Sigmoid colon (tissue), 7 donors: Measurements from ENCODE around the gene CXCL5. TPM values are rescaled to one million over a fixed set of nuclear protein-coding genes. Genes with fewer than 3 reads are reported as not detected.

ENCODE experiments used
- DNase-seq: peaks from one replicate; pipeline ENCODE4 v3.0.0-alpha.2; 2019
- H3K27ac ChIP-seq, 4 donors: fragments of 200-600 bp; sonication (generic); one replicate each; pipeline ENCODE4 v1.5.1; 2016 to 2019; ENCODE audit warnings: mild to moderate bottlenecking in 1 of 4
- H3K27me3 ChIP-seq, 3 donors: fragments of 200-600 bp; sonication (generic); one replicate each; pipeline ENCODE4 v1.5.1; 2019; ENCODE audit warnings: mild to moderate bottlenecking in 1 of 3
- H3K36me3 ChIP-seq, 4 donors: fragments of 200-600 bp; sonication (generic); one replicate each; pipeline ENCODE4 v1.5.1; 2016 to 2019
- H3K4me1 ChIP-seq, 4 donors: fragments of 200-600 bp; sonication (generic); one replicate each; pipeline ENCODE4 v1.5.1; 2017 to 2019
- H3K4me3 ChIP-seq, 4 donors: fragments of 200-600 bp; sonication (generic); one replicate each; pipeline ENCODE4 v1.5.1; 2017 to 2019; ENCODE audit warnings: mild to moderate bottlenecking in 2 of 4, moderate library complexity in 1 of 4
- H3K9me3 ChIP-seq, 4 donors: fragments of 200-600 bp in 3 of 4; sonication (generic) in 3 of 4; one replicate each; pipeline versions ENCODE4 v1.5.1 to v1.6.1; 2013 to 2019
- EP300 ChIP-seq, 4 donors: sonication (generic); formaldehyde crosslinking; IDR thresholded peaks; one replicate each; pipeline ENCODE4 v1.6.1; 2017; ENCODE audit warnings: antibody characterized with exemption in 4 of 4
- POLR2A ChIP-seq, 2 donors: fragments of 450-650 bp; IDR thresholded peaks; one replicate each; pipeline ENCODE4 v1.6.1; 2016; ENCODE audit warnings: antibody characterized with exemption in 2 of 2, mild to moderate bottlenecking in 2 of 2, moderate library complexity in 2 of 2
- POLR2AphosphoS5 ChIP-seq, 4 donors: sonication (generic); formaldehyde crosslinking; IDR thresholded peaks; one replicate each; pipeline ENCODE4 v1.6.1; 2017; ENCODE audit warnings: antibody characterized with exemption in 4 of 4
- WGBS, 2 donors: extraction: QIAGEN DNeasy Blood & Tissue Kit; methylation state at CpG; one replicate each; pipeline ENCODE4 v1.1.7; 2013; 5-methylcytosine and 5-hydroxymethylcytosine counted together
- intact Hi-C: fragments of 100-400 bp; cut with DNase I; formaldehyde crosslinking; loops from one replicate; pipeline ENCODE4 v1.15.1; 2023
- polyA plus RNA-seq, 3 donors: library from polyadenylated mRNA; stranded (reverse); fragments of 200-250 nt; gene quantifications; one replicate each; pipeline ENCODE4 v1.2.3, GENCODE V29; 2013
- small RNA-seq, 3 donors: library from RNA; depleted of rRNA; stranded (forward); fragments of <200 nt; gene quantifications; one replicate each; pipeline ENCODE3, GENCODE V24; 2016
- total RNA-seq, 4 donors: library from RNA; depleted of rRNA; stranded (reverse); fragments of >200 nt; gene quantifications; one replicate each; pipeline ENCODE4 v1.1.0, GENCODE V29; 2016
- TF ChIP-seq, protein P1 (sequence below), 4 experiments: fragments of 450-650 bp in 3 of 4; fragments of 200-600 bp in 1 of 4; IDR thresholded peaks; one replicate each; pipeline ENCODE4 v1.5.1; 2016 to 2019; ENCODE audit warnings: antibody characterized with exemption in 4 of 4, mild to moderate bottlenecking in 3 of 4, moderate library complexity in 2 of 4
- donor health status: healthy with polysubstance abuse.
- donor health status: Bipolar disorder and iron deficiency.
- donor health status: healthy.

Gene CXCL5
- total and polyA plus RNA-seq, 7 donors: 0.83 to 0.92 TPM; not detected in 5

DNA sequence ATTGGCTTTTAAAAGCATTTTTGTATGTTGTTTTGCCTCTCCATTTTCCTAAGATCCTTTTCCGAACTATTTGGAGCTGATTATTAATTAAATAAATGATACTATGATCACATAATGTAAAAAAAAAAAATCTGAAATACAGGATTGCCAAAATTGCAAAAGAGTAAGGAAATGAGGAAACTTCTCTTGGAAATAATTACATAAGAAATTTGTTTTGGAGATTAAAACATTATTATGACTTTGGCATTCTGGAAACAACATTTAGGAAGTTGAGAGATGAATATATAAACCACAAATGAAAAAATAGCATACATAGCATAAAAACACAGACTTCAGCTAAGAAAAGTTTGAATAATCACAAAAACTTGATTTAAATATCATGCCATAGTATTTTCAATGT is 50.2 kb downstream of the CXCL5 start:
- DNase-seq: no peak
- no peaks in the 10 kb centered on the region for H3K9me3 ChIP-seq
- H3K36me3 ChIP-seq: no peaks in the 10 kb centered on the region
- WGBS, 2 donors: 92% methylated on average over 1 of the region's 1 CpG
- TF ChIP-seq, protein P1, sequence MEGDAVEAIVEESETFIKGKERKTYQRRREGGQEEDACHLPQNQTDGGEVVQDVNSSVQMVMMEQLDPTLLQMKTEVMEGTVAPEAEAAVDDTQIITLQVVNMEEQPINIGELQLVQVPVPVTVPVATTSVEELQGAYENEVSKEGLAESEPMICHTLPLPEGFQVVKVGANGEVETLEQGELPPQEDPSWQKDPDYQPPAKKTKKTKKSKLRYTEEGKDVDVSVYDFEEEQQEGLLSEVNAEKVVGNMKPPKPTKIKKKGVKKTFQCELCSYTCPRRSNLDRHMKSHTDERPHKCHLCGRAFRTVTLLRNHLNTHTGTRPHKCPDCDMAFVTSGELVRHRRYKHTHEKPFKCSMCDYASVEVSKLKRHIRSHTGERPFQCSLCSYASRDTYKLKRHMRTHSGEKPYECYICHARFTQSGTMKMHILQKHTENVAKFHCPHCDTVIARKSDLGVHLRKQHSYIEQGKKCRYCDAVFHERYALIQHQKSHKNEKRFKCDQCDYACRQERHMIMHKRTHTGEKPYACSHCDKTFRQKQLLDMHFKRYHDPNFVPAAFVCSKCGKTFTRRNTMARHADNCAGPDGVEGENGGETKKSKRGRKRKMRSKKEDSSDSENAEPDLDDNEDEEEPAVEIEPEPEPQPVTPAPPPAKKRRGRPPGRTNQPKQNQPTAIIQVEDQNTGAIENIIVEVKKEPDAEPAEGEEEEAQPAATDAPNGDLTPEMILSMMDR (IDR thresholded peaks at IDR 0.05): no peak
- TF ChIP-seq EP300 (IDR thresholded peaks at IDR 0.05) (no peak), POLR2AphosphoS5 (IDR thresholded peaks at IDR 0.05) (no peak), POLR2A (IDR thresholded peaks at IDR 0.05) (no peak)
- H3K4me3 ChIP-seq: no peak overlapping the region
- H3K27me3 ChIP-seq: peaks cover 0 to 17% (median 6%) of the 10 kb centered on the region in 3 donors
- intact Hi-C loops: no loop called here
- H3K4me1 ChIP-seq: peaks cover 0 to 12% (median 10%) of the 10 kb centered on the region in 4 donors
- H3K27ac ChIP-seq: no peak overlapping the region

DNA sequence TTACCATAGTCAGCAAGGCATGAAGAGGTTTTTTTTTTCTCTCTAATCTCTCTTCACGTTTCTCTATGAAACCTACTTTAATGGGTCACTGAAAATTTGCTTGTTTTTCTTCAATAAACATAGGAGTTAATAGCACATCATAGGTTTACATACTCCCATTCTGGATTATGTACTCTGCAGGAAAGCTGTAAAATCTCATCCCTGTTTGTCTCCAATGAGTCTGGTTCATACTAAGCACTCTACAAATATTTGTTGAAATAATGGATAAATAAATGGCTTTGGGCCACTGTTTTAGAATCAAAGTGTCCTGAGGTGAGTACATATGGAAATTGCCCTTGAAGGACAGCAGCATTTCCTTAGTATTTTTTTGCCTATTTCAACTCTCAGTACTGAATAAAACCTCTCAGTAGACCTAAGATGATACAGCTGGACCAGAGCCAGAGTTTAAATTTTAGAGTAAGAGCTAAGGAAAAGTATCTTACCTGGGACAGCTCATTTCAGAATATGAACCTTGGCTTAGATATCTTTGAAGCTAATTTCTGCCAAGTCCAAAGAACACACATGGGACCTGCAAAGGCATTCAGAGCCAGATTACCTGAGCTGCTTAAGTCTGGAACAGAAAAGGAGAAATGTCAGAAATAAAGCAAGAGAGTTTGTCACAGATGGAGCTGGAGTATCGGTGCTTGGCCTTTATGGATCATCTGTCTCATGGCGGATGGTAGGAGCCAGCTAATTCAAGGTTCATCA is 51.1 kb downstream of the CXCL5 start:
- H3K27ac ChIP-seq: no peak overlapping the region
- intact Hi-C loops: no loop called here
- WGBS, 2 donors: 64 to 78% methylated on average over 3 of the region's 3 CpGs
- DNase-seq: no peak
- TF ChIP-seq POLR2A (IDR thresholded peaks at IDR 0.05): no peak
- TF ChIP-seq, protein P1 (IDR thresholded peaks at IDR 0.05): no peak
- no peak for TF ChIP-seq POLR2AphosphoS5 (IDR thresholded peaks at IDR 0.05)
- no peak for TF ChIP-seq EP300 (IDR thresholded peaks at IDR 0.05)
- H3K27me3 ChIP-seq: peaks cover 0 to 18% (median 6%) of the 10 kb centered on the region in 3 donors
- H3K4me3 ChIP-seq: no peak overlapping the region
- H3K9me3 ChIP-seq: no peaks in the 10 kb centered on the region
- H3K36me3 ChIP-seq: no peaks in the 10 kb centered on the region
- peaks cover 0 to 12% (median 10%) of the 10 kb centered on the region in 4 donors for H3K4me1 ChIP-seq

DNA sequence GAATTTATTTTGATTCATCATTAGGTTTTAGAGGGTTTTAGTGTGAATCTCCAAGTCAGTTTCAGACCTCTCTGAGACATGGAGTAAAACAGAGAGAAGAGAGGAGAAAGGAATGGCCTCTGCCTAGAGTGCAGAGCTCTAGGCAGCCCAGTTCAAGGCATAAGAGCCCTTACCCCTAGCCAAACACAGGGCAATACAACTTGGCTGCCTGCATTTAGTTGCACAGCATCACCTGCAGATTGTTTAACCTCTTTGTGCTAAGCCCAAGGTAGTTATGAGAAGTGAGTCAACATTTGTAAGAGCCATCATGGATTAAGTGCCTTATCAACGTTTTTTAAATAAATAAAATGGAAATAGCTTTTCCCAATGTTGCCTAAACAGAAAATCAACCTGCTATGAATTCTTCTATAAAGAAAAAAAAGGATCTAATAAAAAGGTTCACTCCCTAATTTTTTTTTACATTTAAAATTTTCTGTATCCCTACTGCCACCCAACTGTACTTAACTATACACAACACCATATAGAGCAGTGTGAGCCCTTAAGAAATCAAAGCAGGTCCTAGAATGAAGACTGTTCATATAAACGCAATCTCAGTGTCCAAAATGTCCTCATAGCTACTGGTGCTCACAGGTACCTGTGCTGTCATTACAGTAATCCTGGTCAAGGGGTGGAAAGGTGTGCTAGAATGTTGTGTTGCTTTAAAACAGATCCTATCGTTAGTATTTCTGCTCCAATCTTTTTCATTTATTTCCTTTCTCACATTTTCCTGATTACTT is 52.6 kb downstream of the CXCL5 start:
- no peak overlapping the region for H3K4me3 ChIP-seq
- peaks cover 0 to 12% (median 10%) of the 10 kb centered on the region in 4 donors for H3K4me1 ChIP-seq
- no peak overlapping the region for H3K27ac ChIP-seq
- H3K27me3 ChIP-seq: peaks cover 0 to 18% (median 6%) of the 10 kb centered on the region in 3 donors
- no peaks in the 10 kb centered on the region for H3K36me3 ChIP-seq
- intact Hi-C loops: no loop called here
- no peaks in the 10 kb centered on the region for H3K9me3 ChIP-seq
- TF ChIP-seq POLR2AphosphoS5 (IDR thresholded peaks at IDR 0.05): no peak
- TF ChIP-seq, protein P1 (IDR thresholded peaks at IDR 0.05): no peak
- TF ChIP-seq EP300 (IDR thresholded peaks at IDR 0.05): no peak
- no peak for TF ChIP-seq POLR2A (IDR thresholded peaks at IDR 0.05)
- no peak for DNase-seq
- 67 to 81% methylated on average over 3 of the region's 3 CpGs for WGBS, 2 donors

Small RNAs within 50 kb of the gene (small RNA-seq; reads per million reads assigned to genes)
- 0 reads per million in 3 donors for gene RN7SL218P

Other genes starting within 250 kb of the CXCL5 start
- 1 to 10 TPM in 1 of 4 donors, under 1 TPM in 2, not detected in 1; 0.33 to 9.6 (median 0.95) TPM for gene CXCL6, start 162.0 kb downstream of the CXCL5 start, total RNA-seq
- 1 to 10 TPM in 1 of 3 donors, under 1 TPM in 1, not detected in 1; 0.60 to 1.5 TPM for gene CXCL6, start 162.0 kb downstream of the CXCL5 start, polyA plus RNA-seq
- gene PF4V1, start 145.4 kb downstream of the CXCL5 start, total RNA-seq: not detected
- not detected for gene PF4V1, start 145.4 kb downstream of the CXCL5 start, polyA plus RNA-seq
- gene CXCL1, start 129.3 kb downstream of the CXCL5 start, total RNA-seq: 1 to 10 TPM; 1.5 to 6.8 (median 4.0) TPM
- 100 to 1,000 TPM in 1 of 3 donors, 10 to 100 TPM in 2; 13.2 to 222 (median 16.0) TPM for gene CXCL1, start 129.3 kb downstream of the CXCL5 start, polyA plus RNA-seq
- gene PF4, start 16.6 kb downstream of the CXCL5 start, total RNA-seq: 1 to 10 TPM in 1 of 4 donors, not detected in 3; 3.0 TPM
- gene PF4, start 16.6 kb downstream of the CXCL5 start, polyA plus RNA-seq: 10 to 100 TPM in 1 of 3 donors, not detected in 2; 14.7 TPM
- not detected for gene PPBP, start 10.5 kb downstream of the CXCL5 start, total RNA-seq
- under 1 TPM in 1 of 3 donors, not detected in 2; 0.38 TPM for gene PPBP, start 10.5 kb downstream of the CXCL5 start, polyA plus RNA-seq
- gene CXCL3, start 40.0 kb upstream of the CXCL5 start, total RNA-seq: 1 to 10 TPM in 1 of 4 donors, not detected in 3; 4.8 TPM
- gene CXCL3, start 40.0 kb upstream of the CXCL5 start, polyA plus RNA-seq: 10 to 100 TPM in 1 of 3 donors, 1 to 10 TPM in 2; 2.4 to 82.2 (median 3.5) TPM
- gene CXCL2, start 100.5 kb upstream of the CXCL5 start, total RNA-seq: 10 to 100 TPM in 3 of 4 donors, 1 to 10 TPM in 1; 3.9 to 29.5 (median 14.3) TPM
- 10 to 100 TPM in 1 of 3 donors, 1 to 10 TPM in 2; 6.9 to 69.1 (median 7.8) TPM for gene CXCL2, start 100.5 kb upstream of the CXCL5 start, polyA plus RNA-seq
- 10 to 100 TPM; 13.8 to 27.1 (median 22.9) TPM for gene MTHFD2L, start 159.4 kb upstream of the CXCL5 start, total RNA-seq
- gene MTHFD2L, start 159.4 kb upstream of the CXCL5 start, polyA plus RNA-seq: 10 to 100 TPM in 1 of 3 donors, 1 to 10 TPM in 2; 6.8 to 16.2 (median 9.7) TPM